SIG-M5 (cell line): ENCODE data around the gene MYOG.

ENCODE experiments used
- DNase-seq: peaks from one replicate; lab custom pipeline; 2025; lab: John Stamatoyannopoulos, UW

Gene MYOG

DNA sequence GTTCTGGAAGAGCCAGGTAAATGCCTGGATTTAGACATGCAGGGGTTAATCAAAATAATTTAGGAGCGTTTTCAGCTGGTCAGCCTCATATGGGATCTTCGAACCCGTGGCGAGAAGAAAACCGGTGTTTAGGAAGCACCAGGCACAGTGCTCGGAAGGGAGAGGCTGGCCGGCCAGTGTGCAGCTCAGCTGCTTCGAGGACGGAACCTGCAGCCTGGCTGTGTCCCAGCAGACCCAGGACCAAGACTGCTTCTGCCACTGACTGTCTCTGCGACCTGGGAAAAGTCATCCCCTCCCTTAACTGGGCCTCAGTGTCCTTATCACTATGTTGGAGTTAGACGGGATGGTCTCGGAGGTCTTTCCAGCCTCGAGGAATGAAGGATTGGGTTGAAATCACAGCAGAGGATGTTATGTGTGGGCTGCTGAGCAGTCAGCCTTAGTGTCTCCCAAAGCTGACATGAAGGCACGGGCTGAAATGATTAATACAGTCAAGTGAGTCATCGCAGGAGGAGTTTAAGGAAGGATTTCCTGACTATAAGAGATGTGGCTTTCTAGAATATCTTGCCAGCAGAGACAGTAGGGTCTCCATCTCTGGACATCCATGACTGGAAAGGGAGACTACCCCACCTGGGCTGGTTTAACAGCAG lies 38.7 kb downstream of the MYOG start:
- DNase-seq: no peak

- DNase-seq: no peak
These were observed 39.8 kb downstream of the MYOG start for GRCh38 chr1:203045821-203046594.

DNA sequence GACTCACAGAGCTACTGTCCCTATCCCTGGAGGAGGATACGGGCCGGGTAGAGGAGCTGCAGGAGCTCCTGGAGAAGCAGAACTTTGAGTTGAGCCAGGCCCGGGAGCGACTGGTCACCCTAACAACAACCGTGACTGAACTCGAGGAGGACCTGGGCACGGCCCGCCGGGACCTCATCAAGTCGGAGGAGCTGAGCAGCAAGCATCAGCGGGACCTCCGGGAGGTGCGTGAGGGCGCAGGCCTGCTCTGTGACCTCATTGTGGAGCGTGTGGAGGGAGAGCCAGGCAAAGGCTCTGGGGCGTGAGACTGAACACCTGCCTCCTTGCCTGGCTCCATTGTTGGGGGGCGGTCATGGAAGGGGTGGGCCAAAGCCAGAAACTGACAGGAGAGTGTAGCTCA lies 40.5 kb downstream of the MYOG start:
- DNase-seq: no peak

DNA sequence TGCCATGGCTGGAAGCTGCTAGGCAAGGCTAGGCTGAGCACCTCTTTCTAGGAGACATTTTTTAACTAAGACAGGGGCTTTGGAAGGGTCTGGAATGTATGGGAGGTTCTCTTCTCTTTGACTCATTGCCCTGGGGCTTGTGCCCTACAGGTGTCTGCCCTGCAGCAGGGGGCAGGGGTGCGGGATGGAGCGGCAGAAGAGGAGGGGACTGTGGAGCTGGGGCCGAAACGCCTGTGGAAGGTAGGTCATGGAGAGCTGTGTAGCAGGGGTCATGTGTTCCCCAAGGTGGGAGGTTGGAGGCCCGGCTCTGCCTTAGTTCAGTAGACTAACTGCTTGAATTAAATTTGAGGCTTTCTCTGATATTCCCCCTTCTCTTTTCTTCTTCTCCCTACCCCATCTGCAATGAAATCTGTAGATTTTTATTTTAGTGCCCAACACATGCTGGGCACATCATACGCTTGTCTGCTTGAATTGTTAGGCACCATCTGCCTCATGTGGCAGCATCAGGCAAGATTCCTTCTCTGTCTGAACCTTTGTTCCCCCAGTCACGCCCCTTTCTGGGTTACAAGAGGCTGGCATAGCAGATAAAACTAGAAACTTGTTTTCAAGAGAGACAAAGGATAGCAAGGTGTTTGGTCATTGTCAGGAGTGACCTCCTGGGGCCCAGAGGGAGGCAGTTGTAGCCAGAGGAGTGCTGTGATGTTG lies 41.1 kb downstream of the MYOG start:
- no peak for DNase-seq

GRCh38 chr1:203043830-203044545 lies 41.8 kb downstream of the MYOG start:
- DNase-seq: no peak

DNA sequence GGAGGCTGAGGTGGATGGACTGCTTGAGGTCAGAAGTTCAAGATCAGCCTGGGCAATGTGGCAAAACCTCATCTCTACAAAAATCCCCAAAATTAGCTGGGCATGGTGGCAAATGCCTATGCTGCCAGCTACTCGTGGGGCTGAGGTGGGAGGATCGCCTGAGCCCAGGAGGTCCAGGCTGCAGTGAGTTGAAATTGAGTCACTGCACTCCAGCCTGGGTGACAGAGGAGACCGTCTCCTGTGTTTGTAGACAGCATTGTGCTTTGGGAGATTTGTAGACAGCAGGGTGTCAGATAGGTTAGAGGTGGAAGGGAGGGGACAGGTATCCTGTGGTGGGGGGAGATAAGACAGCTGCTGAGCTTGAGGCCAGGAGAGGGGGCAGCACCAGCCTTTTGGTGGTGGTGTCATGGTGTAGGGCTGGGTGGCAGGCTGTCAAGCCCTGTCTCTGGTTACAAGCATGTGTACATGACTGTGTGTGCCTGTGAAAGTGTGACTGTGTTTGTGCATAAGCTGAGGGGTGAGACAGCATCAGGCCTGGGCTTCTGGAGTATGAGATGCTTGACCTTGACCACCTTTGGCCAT lies 44.4 kb downstream of the MYOG start:
- DNase-seq: no peak

DNA sequence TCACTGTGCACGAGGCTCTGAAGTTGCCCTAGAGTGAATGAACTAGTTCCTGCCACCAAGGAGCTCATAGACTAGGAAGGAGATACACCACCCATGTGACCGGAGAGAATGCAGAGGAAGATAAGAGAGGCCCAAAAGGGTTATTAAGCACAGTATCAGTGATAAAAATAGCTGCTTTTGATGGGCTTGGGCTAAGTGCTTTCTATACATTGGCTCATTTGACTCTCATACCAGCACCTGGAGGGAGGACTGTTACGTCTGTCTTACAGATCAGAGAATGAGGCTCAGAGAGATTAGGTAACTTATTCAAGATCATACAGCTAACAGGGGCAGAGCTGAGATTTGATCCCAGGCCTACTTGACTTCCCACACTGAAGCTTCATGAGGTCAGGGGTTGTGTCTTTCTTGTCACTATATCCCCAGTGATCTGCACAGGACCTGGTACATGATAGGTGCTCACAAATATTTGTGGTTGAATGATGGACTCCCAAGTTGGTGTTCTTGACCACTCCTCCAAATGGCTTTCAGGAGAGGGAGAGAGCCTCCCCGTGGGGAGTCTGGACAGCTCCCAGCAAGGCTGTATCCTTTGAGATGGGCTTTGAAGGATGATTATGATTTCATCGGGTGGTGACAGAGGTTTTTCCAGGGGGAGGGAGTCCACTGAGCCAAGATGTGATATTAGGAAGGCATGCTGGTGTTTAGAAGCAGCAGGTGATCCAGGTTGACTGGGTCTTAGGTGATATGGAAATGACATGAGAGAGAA lies 45.1 kb downstream of the MYOG start:
- DNase-seq: no peak

DNA sequence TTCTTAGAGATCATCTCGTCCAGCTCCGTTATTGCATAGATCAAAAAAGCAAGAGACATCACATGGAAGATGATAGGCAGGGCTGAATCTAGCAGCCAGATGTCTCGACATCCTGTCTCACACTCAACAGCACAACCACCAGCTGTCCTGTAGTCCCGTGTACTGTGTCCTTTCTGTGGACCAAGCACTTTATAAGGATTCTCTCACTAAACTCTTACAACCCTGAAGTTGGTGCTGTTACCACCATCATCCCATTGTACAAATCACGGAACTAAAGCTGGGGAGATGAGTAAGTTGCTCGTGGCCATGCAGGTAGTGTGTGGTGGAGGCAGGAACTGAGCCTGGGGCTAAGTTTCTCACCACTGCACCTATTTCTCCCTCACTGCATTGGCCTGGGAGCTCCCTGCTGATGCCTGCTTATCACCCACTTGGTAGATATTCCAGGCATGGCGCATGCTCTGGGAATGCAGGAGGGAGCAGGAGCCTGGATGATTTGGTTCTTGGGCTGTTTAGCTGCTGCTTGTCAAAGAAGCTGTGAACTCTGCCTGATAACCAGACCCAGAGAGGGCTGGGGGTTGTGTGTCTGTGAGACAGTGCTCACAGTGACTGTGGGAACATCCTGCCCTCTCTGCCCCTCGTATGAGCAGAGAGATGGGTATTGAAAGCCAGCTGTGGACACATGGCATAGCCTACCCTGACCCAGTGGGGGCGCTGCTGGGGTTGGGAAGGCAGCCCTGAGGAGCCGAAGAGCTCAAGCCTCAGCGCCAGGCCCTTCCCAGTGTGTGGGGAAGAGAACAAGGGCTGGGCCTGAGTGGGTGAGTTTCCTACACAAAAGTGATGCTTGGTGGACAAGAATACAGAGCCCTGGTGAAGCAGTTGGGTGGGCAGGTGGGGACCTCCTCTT lies 46.0 kb downstream of the MYOG start:
- DNase-seq: no peak

DNA sequence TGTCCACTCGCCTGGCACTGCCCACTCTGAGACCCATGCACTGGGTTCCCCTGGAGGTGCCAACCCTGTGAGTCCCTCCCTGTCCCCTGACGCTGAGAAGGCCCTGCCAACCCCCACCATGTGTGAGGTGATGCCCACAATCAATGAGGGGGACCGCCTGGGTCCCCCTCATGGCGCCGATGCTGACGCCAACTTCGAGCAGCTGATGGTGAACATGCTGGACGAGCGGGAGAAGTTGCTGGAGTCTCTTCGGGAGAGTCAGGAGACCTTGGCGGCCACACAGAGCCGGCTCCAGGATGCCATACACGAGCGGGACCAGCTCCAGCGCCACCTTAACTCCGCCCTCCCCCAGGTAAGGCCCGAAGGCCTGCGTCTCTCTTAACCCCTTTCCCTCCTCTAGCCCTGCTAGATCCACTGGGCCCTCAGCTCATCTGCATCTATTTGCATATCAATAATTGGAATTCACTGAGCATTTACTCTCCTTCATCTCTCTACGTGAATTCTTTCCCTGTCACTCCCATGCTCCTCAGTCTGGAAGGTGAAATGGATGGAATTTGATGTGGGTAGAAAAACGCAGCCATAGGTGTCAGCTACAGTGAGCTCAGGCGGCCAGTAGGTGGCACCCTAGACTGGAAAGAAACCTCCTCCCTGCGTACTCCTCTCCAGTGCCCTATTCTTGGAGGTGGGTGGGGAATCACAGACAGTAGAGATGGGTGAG lies 46.8 kb downstream of the MYOG start:
- DNase-seq: no peak

DNA sequence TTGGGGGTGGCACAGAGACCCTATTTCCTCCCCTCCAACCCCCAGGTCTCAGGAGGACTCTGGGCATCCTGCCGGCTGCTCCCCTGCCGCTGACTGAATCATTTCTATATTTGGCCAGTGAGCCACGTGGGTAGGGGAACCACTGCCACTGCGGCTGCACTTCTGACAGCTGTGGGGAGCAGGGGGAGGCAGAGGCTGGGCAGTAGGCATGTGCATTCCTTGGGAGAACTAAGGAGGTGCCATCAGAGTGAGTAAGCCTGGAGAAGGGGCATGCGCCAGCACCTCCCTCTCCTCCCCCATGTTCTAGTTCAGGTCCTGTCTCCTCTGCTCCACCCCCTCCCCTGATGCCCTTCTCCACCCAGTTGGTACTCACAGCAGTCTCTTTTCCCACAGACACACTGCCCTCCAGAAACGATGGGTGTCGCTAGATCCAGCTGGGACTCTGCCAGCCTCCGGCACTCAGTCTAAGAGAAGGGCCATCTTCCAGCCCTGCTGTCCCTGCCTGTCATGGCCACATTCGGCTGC lies 47.5 kb downstream of the MYOG start:
- DNase-seq: no peak

DNA sequence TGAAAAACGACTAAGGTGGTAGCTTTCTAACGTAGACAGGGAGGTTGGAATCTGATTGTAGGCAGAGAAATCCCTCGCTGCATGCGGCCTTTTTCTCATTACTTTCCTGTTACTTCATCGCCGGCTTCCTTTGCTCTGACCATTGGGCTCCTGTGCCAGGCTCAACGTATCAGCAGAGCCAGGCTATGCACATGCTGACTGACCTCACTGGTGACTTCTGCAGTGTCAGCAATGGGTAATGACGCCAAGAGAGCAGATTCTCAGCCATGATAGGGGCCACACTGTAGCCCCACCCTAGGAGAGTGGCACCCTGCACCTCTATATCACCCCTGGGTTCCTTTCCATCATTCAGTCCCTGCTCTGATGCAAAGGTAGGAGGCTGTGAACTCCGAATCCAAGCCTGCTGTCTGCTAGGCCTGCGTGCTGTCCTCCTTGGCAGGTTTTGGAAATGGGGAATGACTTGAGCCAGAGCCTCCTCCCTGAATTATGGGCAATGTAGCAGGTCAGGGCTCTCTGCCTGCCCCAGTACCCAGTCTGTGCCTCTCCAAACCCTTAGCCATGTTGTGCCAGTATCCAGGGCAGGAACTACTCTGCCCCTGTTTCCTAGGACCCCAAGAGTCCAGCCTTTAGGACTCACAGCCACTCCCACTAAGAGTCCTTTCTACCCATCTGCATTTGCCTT lies 48.2 kb downstream of the MYOG start:
- DNase-seq: no peak

DNA sequence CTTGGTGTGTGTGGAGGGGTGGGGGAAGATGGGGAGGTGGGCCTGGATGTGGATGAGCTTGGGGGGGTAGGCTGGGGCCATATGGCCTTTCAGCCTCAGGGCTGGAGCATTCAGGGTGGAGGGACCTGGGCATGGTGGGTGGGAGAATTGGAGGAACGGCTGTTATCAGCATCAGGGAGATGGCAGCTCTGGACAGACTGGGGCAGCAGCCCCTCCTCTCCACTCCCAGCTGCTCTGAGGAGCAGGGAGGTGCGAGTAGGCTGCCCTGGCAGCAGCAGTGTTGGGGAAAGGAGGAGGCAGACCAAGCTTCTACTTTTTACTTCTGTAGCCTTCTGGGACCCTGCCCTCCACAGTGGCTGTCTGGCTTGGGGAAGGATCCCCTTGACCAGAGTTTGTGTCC lies 49.3 kb downstream of the MYOG start:
- DNase-seq: no peak

GRCh38 chr1:203036135-203036534 lies 49.7 kb downstream of the MYOG start:
- DNase-seq: no peak

DNA sequence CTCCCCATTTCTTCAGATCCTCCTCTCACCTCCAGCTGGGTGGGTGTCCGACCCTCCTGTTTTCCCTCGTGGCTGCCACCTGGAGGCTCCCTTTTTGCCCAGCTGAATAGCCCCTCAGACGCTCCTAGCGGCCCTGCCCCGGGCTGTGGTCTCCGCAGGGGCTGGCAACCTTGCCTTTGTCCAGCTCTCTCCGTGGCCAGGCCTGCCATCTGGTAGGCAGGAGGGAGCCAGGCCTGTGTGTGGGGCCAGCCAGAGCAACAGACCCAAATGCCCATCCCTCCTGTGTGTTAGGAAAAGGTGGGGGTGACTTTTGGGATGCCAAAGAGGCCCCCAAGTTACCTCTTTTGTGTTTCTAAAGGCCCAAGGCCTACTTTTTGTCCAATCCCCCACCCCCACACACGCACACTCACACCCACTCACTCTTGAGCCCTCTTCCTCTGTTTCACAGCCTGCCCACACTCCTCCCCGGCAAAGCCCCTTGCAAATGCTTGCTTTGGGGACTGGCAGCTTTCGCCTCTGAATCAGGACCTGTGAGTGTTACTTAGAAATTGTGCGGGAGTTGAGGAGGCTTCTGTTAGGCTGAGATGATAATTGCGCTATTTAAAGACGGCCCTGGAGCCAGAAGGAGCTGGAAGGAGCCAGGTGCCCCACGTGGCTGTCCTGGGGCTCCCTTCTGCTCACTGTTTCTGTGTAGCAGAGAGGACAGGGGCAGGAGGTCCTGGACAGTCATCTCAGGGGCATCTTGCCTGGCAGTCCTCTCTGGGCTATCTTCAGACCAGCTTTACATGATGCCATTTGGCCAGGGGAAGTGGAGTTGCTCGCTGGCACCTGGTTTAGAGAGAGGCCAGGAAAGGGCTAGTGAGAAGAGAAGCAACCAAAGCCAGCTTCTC lies 50.5 kb downstream of the MYOG start:
- no peak for DNase-seq

- no peak for DNase-seq
These were observed 51.2 kb downstream of the MYOG start for GRCh38 chr1:203034422-203035110.

GRCh38 chr1:203033917-203034316 lies 51.9 kb downstream of the MYOG start:
- DNase-seq: no peak

- DNase-seq: no peak
These were observed 52.5 kb downstream of the MYOG start for GRCh38 chr1:203033287-203033686.
